ENCODE results near the gene PRRC2A. TPM values are rescaled to one million over a fixed set of nuclear protein-coding genes. Genes with fewer than 3 reads are reported as not detected.

Gene PRRC2A
- total RNA-seq = 100 to 1,000 TPM; 257 to 278 TPM

DNA sequence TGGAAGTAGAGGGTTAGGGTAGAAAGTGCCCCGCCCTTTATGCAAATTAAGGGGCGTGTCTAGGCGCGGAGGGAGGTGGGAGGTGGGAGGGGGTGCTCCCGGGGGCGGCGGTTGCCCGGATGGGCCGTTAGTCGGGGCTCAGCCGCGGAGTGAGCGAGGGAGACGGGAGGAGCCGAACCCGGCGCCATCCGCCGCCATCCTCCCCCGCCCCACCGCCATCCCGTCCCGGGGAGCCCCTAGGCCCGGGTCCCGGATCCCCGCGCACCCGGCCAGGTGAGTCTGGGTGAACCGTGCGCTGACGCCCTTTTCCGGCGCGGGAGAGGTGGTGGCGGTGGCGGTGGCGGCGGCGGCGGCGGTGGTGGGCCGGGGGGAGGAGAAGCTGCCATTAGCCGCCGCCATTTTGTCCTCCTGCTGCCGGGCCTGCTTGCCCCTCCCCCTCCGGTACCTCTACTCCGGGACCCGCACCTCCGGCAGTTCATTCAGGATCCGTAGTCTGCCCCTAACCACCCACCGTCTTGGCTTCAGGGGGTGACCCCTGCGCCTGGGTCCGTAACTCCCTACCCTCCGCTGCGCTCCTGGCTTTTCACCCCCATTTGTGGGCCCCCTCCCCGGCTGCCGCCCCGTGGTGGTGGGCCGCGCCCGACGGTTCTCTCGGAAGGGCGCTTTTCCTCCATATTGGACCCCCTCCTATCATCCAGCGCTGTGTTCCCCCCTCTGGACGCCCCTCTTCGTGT lies at the start of gene PRRC2A:
Gene PRRC2A, plus strand, starts transcription at position 130 of the 734 bp plus-strand sequence. CDS start 2,075 bp downstream, outside the sequence.
- Mint-ChIP-seq H3K27ac (peak within 1 kb of the TSS; percentile 96), H3K9me3 (no peaks in the 10 kb centered on the region), H3K36me3 (peaks cover 26% of the 10 kb centered on the region), H3K27me3 (no peaks in the 10 kb centered on the region), H3K4me3 (peak within 1 kb of the TSS; percentile 91), H3K4me1 (peaks cover 32% of the 10 kb centered on the region)
- POLR2A ChIA-PET = interaction anchor here (0.6 to 4.0 kb wide), 18 partner anchors 13 to 575 kb away, joined by 3 to 34 read pairs (median 4); partner anchors contain the start of genes BAG6, C6orf47, CSNK2B and DDX39B
- ATAC-seq (ENCODE audit: low read depth) (peak; percentile 9), DNase-seq (peak; percentile 91)

- Mint-ChIP-seq H3K4me1 (peaks cover 88% of the 10 kb centered on the region), H3K27me3 (peaks cover 16% of the 10 kb centered on the region), H3K27ac (peak within 1 kb of the TSS; percentile 100), H3K36me3 (peaks cover 21% of the 10 kb centered on the region), H3K9me3 (no peaks in the 10 kb centered on the region), H3K4me3 (peak within 1 kb of the TSS; percentile 100)
- peak; percentile 63 for ATAC-seq (ENCODE audit: low read depth)
- POLR2A ChIA-PET = interaction anchor here (0.8 to 16.0 kb wide), 9 partner anchors 8 to 26 kb away, joined by 3 to 481 read pairs (median 4); partner anchors contain the start of genes LST1, LTB, NCR3 and TNF
- DNase-seq = peak; percentile 82
Measured at GRCh38 chr6:31572041-31572911, 48.2 kb upstream of the PRRC2A start, which contains the start of gene LTA. Gene LTA (plus strand): TSS chr6:31572289. CDS start chr6:31572743, 454 bp downstream.

- H3K27me3 Mint-ChIP-seq = peaks cover 14% of the 10 kb centered on the region
- DNase-seq (no peak), ATAC-seq (ENCODE audit: low read depth) (no peak)
- H3K4me1 Mint-ChIP-seq = peaks cover 83% of the 10 kb centered on the region
- peak overlapping the region; percentile 100 for H3K27ac Mint-ChIP-seq
- POLR2A ChIA-PET = interaction anchor here (0.7 to 16.0 kb wide), 8 partner anchors 7 to 26 kb away, joined by 3 to 481 read pairs (median 5); partner anchors contain the start of genes LST1, LTB, NCR3 and NFKBIL1
- H3K4me3 Mint-ChIP-seq = peak overlapping the region; percentile 100
- H3K36me3 Mint-ChIP-seq = peaks cover 26% of the 10 kb centered on the region
- H3K9me3 Mint-ChIP-seq = no peaks in the 10 kb centered on the region
Measured at GRCh38 chr6:31573239-31574105, 47.0 kb upstream of the PRRC2A start.

GRCh38 chr6:31574106-31575061 lies 46.1 kb upstream of the PRRC2A start:
- no peak for ATAC-seq (ENCODE audit: low read depth)
- no peak overlapping the region for H3K27ac Mint-ChIP-seq
- H3K9me3 Mint-ChIP-seq = no peaks in the 10 kb centered on the region
- no peak for DNase-seq
- H3K27me3 Mint-ChIP-seq = peaks cover 12% of the 10 kb centered on the region
- peaks cover 83% of the 10 kb centered on the region for H3K4me1 Mint-ChIP-seq
- peaks cover 33% of the 10 kb centered on the region for H3K36me3 Mint-ChIP-seq
- peak overlapping the region; percentile 90 for H3K4me3 Mint-ChIP-seq
- POLR2A ChIA-PET = interaction anchor here (0.7 to 16.0 kb wide), 12 partner anchors 6 to 252 kb away, joined by 3 to 481 read pairs (median 6); partner anchors contain the start of genes DDX39B, LSM2, LST1 and LTA

DNA sequence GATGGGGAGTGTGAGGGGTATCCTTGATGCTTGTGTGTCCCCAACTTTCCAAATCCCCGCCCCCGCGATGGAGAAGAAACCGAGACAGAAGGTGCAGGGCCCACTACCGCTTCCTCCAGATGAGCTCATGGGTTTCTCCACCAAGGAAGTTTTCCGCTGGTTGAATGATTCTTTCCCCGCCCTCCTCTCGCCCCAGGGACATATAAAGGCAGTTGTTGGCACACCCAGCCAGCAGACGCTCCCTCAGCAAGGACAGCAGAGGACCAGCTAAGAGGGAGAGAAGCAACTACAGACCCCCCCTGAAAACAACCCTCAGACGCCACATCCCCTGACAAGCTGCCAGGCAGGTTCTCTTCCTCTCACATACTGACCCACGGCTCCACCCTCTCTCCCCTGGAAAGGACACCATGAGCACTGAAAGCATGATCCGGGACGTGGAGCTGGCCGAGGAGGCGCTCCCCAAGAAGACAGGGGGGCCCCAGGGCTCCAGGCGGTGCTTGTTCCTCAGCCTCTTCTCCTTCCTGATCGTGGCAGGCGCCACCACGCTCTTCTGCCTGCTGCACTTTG lies 45.1 kb upstream of the PRRC2A start, which contains the start of gene TNF:
Gene TNF, plus strand, starts transcription at position 231 of the 567 bp plus-strand sequence. Its CDS starts 177 bp downstream, at position 408.
- H3K4me3 Mint-ChIP-seq = peak within 1 kb of the TSS; percentile 90
- DNase-seq = peak; percentile 71
- POLR2A ChIA-PET = interaction anchor here (0.6 to 16.0 kb wide), 14 partner anchors 7 to 260 kb away, joined by 3 to 481 read pairs (median 5); partner anchors contain the start of genes DDX39B, LSM2, LST1 and LTA
- H3K27ac Mint-ChIP-seq = peak within 1 kb of the TSS; percentile 81
- peaks cover 40% of the 10 kb centered on the region for H3K36me3 Mint-ChIP-seq
- peaks cover 81% of the 10 kb centered on the region for H3K4me1 Mint-ChIP-seq
- peak; percentile 12 for ATAC-seq (ENCODE audit: low read depth)
- H3K27me3 Mint-ChIP-seq = peaks cover 3% of the 10 kb centered on the region
- no peaks in the 10 kb centered on the region for H3K9me3 Mint-ChIP-seq

- Mint-ChIP-seq H3K4me1 (peaks cover 78% of the 10 kb centered on the region), H3K4me3 (peak overlapping the region; percentile 90), H3K27me3 (peaks cover 3% of the 10 kb centered on the region), H3K36me3 (peaks cover 46% of the 10 kb centered on the region), H3K27ac (peak overlapping the region; percentile 81), H3K9me3 (no peaks in the 10 kb centered on the region)
- DNase-seq = no peak
- no peak for ATAC-seq (ENCODE audit: low read depth)
- POLR2A ChIA-PET = interaction anchor here (0.6 to 16.0 kb wide), 14 partner anchors 8 to 259 kb away, joined by 3 to 481 read pairs (median 6); partner anchors contain the start of genes ATP6V1G2, DDX39B, LST1 and LTA
Measured at GRCh38 chr6:31575952-31576685, 44.4 kb upstream of the PRRC2A start.

DNA sequence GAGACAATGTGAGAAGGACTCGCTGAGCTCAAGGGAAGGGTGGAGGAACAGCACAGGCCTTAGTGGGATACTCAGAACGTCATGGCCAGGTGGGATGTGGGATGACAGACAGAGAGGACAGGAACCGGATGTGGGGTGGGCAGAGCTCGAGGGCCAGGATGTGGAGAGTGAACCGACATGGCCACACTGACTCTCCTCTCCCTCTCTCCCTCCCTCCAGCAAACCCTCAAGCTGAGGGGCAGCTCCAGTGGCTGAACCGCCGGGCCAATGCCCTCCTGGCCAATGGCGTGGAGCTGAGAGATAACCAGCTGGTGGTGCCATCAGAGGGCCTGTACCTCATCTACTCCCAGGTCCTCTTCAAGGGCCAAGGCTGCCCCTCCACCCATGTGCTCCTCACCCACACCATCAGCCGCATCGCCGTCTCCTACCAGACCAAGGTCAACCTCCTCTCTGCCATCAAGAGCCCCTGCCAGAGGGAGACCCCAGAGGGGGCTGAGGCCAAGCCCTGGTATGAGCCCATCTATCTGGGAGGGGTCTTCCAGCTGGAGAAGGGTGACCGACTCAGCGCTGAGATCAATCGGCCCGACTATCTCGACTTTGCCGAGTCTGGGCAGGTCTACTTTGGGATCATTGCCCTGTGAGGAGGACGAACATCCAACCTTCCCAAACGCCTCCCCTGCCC lies 43.5 kb upstream of the PRRC2A start:
- H3K36me3 Mint-ChIP-seq = peaks cover 55% of the 10 kb centered on the region
- DNase-seq = peak; percentile 62
- peaks cover 70% of the 10 kb centered on the region for H3K4me1 Mint-ChIP-seq
- peak overlapping the region; percentile 81 for H3K27ac Mint-ChIP-seq
- H3K27me3 Mint-ChIP-seq = peaks cover 3% of the 10 kb centered on the region
- H3K4me3 Mint-ChIP-seq = peak overlapping the region; percentile 90
- no peak for ATAC-seq (ENCODE audit: low read depth)
- POLR2A ChIA-PET = interaction anchor here (0.9 to 16.0 kb wide), 6 partner anchors 9 to 45 kb away, joined by 3 to 481 read pairs (median 50); partner anchors contain the start of genes ATP6V1G2, LST1, LTA and NCR3
- H3K9me3 Mint-ChIP-seq = no peaks in the 10 kb centered on the region

DNA sequence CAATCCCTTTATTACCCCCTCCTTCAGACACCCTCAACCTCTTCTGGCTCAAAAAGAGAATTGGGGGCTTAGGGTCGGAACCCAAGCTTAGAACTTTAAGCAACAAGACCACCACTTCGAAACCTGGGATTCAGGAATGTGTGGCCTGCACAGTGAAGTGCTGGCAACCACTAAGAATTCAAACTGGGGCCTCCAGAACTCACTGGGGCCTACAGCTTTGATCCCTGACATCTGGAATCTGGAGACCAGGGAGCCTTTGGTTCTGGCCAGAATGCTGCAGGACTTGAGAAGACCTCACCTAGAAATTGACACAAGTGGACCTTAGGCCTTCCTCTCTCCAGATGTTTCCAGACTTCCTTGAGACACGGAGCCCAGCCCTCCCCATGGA lies 42.9 kb upstream of the PRRC2A start:
- peak overlapping the region; percentile 90 for H3K4me3 Mint-ChIP-seq
- peaks cover 3% of the 10 kb centered on the region for H3K27me3 Mint-ChIP-seq
- H3K9me3 Mint-ChIP-seq = no peaks in the 10 kb centered on the region
- H3K4me1 Mint-ChIP-seq = peaks cover 69% of the 10 kb centered on the region
- peak overlapping the region; percentile 81 for H3K27ac Mint-ChIP-seq
- POLR2A ChIA-PET = interaction anchor here (1.1 to 16.0 kb wide), 5 partner anchors 9 to 45 kb away, joined by 3 to 481 read pairs (median 87); partner anchors contain the start of genes ATP6V1G2, LST1, LTA and NCR3
- H3K36me3 Mint-ChIP-seq = peaks cover 58% of the 10 kb centered on the region
- DNase-seq (no peak), ATAC-seq (ENCODE audit: low read depth) (no peak)

DNA sequence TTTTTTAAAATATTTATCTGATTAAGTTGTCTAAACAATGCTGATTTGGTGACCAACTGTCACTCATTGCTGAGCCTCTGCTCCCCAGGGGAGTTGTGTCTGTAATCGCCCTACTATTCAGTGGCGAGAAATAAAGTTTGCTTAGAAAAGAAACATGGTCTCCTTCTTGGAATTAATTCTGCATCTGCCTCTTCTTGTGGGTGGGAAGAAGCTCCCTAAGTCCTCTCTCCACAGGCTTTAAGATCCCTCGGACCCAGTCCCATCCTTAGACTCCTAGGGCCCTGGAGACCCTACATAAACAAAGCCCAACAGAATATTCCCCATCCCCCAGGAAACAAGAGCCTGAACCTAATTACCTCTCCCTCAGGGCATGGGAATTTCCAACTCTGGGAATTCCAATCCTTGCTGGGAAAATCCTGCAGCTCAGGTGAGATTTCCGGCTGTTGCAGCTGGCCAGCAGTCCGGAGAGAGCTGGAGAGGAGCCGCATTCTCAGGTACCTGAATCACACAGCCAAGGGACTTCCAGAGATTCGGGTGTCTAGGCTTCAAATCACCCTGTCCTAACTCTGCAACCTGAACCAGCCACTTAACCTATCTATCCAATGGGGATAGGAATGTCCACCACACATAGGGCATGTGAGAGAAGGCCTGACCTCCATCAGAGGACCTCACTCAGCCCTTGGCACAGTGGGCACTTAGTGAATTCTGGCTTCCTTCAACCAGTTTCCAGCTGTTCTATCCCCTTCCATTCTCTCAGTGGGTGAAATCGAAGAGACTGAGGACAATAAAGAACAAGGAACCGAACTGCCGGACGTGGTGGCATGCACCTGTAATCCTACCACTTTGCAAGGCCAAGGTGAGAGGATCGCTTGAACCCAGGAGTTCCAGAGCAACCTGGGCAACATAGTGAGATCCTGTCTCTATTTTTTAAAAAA lies 42.1 kb upstream of the PRRC2A start:
- Mint-ChIP-seq H3K4me1 (peaks cover 67% of the 10 kb centered on the region), H3K27ac (peak overlapping the region; percentile 58), H3K4me3 (peak overlapping the region; percentile 97), H3K9me3 (no peaks in the 10 kb centered on the region), H3K27me3 (peaks cover 2% of the 10 kb centered on the region), H3K36me3 (peaks cover 61% of the 10 kb centered on the region)
- DNase-seq (no peak), ATAC-seq (ENCODE audit: low read depth) (no peak)
- POLR2A ChIA-PET = interaction anchor here (10.7 to 16.0 kb wide), 3 partner anchors 10 to 20 kb away, joined by 87 to 481 read pairs (median 101); partner anchors contain the start of genes LST1, LTA and NCR3
